Keratinocyte (primary cell): Measurements from ENCODE around the gene MACROH2A2.

Experiments used
- CTCF ChIP-seq, 3 experiments: IDR thresholded peaks in 1 of 3; conservative IDR thresholded peaks in 1 of 3; optimal IDR thresholded peaks in 1 of 3; 2 replicates in 2 of 3; 3 replicates in 1 of 3; pipeline versions ENCODE3 to v1.5.1; 2011; ENCODE audit warnings: low read length in 3 of 3, mild to moderate bottlenecking in 3 of 3, moderate library complexity in 2 of 3, control low read depth in 1 of 3, inconsistent platforms in 1 of 3; ENCODE audit not compliant: insufficient read depth in 2 of 3; ENCODE audit errors: extremely low read depth in 1 of 3
- EZH2 ChIP-seq: IDR thresholded peaks from one replicate; pipeline ENCODE4 v1.6.1; 2012; ENCODE audit warnings: inconsistent platforms, mild to moderate bottlenecking, low read length, moderate library complexity

- TF ChIP-seq EZH2 (no peak), CTCF (optimal IDR thresholded peaks at IDR 0.05 in 1 of 3, IDR thresholded peaks at IDR 0.05 in 1 of 3, conservative IDR thresholded peaks at IDR 0.05 in 1 of 3; ENCODE audit: extremely low read depth in 1 of 3, insufficient read depth in 2 of 3, low read length in 3 of 3) (no peak)
Measured at GRCh38 chr10:70119623-70120022, 67.0 kb downstream of the MACROH2A2 start.
